Measurements from ENCODE around the gene HSPA9.

The HSPA9 gene

GRCh38 chr5:138610415-138610917 is 35.3 kb upstream of the HSPA9 start:
- Histone ChIP-seq H3K4me3 (ENCODE audit: low read depth, low read length) (no peak overlapping the region), H3K27ac (ENCODE audit: extremely low read depth, low read depth, low read length) (no peak overlapping the region)
- POLR2A ChIA-PET = no interaction called here

GRCh38 chr5:138606378-138607064 is 31.3 kb upstream of the HSPA9 start:
- CTCF ChIA-PET = no interaction called here
- TF ChIP-seq ZNF19 (tag by site-specific recombination; IDR thresholded peaks at IDR 0.05; ENCODE audit: low read depth) (no peak), ZNF560 (tag by site-specific recombination; IDR thresholded peaks at IDR 0.05; ENCODE audit: borderline replicate concordance) (no peak), SALL2 (tag by site-specific recombination; IDR thresholded peaks at IDR 0.05; ENCODE audit: borderline replicate concordance) (no peak), ZNF785 (tag by site-specific recombination; IDR thresholded peaks at IDR 0.05) (no peak), ZNF138 (tag by site-specific recombination; IDR thresholded peaks at IDR 0.05; ENCODE audit: borderline replicate concordance) (no peak), HOXD13 (CRISPR knock-in tag; IDR thresholded peaks at IDR 0.05; ENCODE audit: borderline replicate concordance) (no peak), GLI2 (tag by site-specific recombination; IDR thresholded peaks at IDR 0.05; ENCODE audit: borderline replicate concordance, low read depth) (no peak), ZNF157 (tag by site-specific recombination; IDR thresholded peaks at IDR 0.05) (no peak), KLF16 (tag by site-specific recombination; IDR thresholded peaks at IDR 0.05) (no peak)
- TF ChIP-seq, protein P1, sequence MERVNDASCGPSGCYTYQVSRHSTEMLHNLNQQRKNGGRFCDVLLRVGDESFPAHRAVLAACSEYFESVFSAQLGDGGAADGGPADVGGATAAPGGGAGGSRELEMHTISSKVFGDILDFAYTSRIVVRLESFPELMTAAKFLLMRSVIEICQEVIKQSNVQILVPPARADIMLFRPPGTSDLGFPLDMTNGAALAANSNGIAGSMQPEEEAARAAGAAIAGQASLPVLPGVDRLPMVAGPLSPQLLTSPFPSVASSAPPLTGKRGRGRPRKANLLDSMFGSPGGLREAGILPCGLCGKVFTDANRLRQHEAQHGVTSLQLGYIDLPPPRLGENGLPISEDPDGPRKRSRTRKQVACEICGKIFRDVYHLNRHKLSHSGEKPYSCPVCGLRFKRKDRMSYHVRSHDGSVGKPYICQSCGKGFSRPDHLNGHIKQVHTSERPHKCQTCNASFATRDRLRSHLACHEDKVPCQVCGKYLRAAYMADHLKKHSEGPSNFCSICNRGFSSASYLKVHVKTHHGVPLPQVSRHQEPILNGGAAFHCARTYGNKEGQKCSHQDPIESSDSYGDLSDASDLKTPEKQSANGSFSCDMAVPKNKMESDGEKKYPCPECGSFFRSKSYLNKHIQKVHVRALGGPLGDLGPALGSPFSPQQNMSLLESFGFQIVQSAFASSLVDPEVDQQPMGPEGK (tag by site-specific recombination; IDR thresholded peaks at IDR 0.05) = no peak
- POLR2A ChIA-PET = no interaction called here

More at GRCh38 chr5:138610415-138610917, 35.3 kb upstream of the HSPA9 start:
- Histone ChIP-seq H3K9me3 (ENCODE audit: control insufficient read depth, insufficient read depth, low read depth, low read length) (no peaks in the 10 kb centered on the region), H3K36me3 (ENCODE audit: control insufficient read depth in 2 of 2, insufficient read depth in 1 of 2, low read length in 2 of 2) (no peaks in the 10 kb centered on the region), H3K4me1 (ENCODE audit: control insufficient read depth, insufficient read depth, low read length) (peaks cover 7% of the 10 kb centered on the region)
- CTCF ChIA-PET = interaction anchor here (0.6 to 0.7 kb wide), 4 partner anchors 12 to 461 kb away, joined by 3 to 4 read pairs (median 4); no protein-coding TSS in a partner anchor
- no peak for TF ChIP-seq ZNF610 (tag by site-specific recombination; IDR thresholded peaks at IDR 0.05; ENCODE audit: borderline replicate concordance)
- TF ChIP-seq ZNF302 (tag by site-specific recombination; IDR thresholded peaks at IDR 0.05; ENCODE audit: low read depth) = no peak
- no peak for TF ChIP-seq ZNF529 (tag by site-specific recombination; IDR thresholded peaks at IDR 0.05; ENCODE audit: insufficient replicate concordance)
- no peak for TF ChIP-seq RBAK (tag by site-specific recombination; IDR thresholded peaks at IDR 0.05)
- TF ChIP-seq, protein P2, sequence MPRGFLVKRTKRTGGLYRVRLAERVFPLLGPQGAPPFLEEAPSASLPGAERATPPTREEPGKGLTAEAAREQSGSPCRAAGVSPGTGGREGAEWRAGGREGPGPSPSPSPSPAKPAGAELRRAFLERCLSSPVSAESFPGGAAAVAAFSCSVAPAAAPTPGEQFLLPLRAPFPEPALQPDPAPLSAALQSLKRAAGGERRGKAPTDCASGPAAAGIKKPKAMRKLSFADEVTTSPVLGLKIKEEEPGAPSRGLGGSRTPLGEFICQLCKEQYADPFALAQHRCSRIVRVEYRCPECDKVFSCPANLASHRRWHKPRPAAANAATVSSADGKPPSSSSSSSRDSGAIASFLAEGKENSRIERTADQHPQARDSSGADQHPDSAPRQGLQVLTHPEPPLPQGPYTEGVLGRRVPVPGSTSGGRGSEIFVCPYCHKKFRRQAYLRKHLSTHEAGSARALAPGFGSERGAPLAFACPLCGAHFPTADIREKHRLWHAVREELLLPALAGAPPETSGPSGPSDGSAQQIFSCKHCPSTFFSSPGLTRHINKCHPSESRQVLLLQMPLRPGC (tag by site-specific recombination; IDR thresholded peaks at IDR 0.05) = no peak
- TF ChIP-seq TCF7L2 (IDR thresholded peaks at IDR 0.05; ENCODE audit: borderline replicate concordance, low read depth, low read length) = no peak
- no peak for TF ChIP-seq ZBTB17 (tag by site-specific recombination; IDR thresholded peaks at IDR 0.05)
- TF ChIP-seq ZNF530 (tag by site-specific recombination; IDR thresholded peaks at IDR 0.05; ENCODE audit: low read depth) = no peak
- no peak for TF ChIP-seq ZFP69B (tag by site-specific recombination; IDR thresholded peaks at IDR 0.05)

More at GRCh38 chr5:138606378-138607064, 31.3 kb upstream of the HSPA9 start:
- Histone ChIP-seq H3K36me3 (ENCODE audit: control insufficient read depth in 2 of 2, insufficient read depth in 1 of 2, low read length in 2 of 2) (no peaks in the 10 kb centered on the region), H3K4me1 (ENCODE audit: control insufficient read depth, insufficient read depth, low read length) (peaks cover 6% of the 10 kb centered on the region), H3K9me3 (ENCODE audit: control insufficient read depth, insufficient read depth, low read depth, low read length) (no peaks in the 10 kb centered on the region), H3K4me3 (ENCODE audit: low read depth, low read length) (no peak overlapping the region), H3K27ac (ENCODE audit: extremely low read depth, low read depth, low read length) (no peak overlapping the region)

Measured in HEK293 (cell line).